ENCODE data around the gene PNPLA7.
"Not testable (repeated sequence)": the region's sequence is repeated elsewhere in the genome, so short reads cannot be mapped to it uniquely, and the experiment has no call there.

PNPLA7 gene

DNA sequence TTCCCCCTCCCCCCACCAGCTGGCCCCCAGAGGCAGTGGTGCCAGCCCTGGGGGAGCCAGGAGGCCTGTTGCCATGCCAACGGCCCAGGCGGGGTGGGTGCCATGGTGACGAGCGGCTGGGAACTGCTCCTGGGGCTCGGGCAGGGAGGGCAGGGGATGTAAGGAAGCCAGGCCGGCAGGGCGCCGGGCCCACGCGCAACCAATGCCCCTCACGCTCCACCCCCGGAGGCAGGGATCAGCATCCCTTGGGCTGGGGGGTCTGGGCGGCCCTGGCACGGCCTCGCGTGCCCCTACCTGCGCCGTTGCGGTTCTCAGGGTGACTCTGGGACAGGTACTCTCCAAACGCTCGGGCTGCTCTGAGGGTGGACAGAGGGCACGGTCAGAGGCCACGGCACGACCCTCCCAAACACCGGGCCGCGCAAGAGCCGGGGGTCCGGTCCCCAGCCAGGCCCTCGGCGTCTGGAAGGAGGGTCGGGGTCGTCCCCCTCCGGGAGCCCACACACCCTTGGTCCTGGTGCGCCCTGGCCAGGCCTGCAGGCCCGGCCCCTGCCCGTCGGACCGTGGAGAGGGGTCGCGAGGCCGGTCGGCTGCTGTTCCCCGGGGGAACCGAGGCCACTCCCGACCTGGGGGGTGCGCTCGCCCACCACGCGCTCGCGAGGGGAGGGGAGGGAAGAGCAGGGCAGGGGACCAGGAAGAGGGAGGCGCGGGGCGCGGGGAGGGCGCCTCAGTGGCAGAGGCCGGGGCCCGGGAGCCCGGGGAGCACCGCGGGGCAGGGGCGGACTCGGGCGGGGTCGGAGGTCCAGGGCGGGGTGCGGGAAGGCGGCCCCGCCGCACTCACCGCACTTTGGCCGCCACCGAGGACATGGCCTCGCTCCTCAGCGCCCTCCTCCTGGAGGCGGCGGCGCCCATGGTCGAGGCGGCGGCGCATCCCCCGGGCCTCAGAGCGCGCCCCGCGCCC, 91.7 kb downstream of the PNPLA7 start:
- DNase-seq: no peak

DNA sequence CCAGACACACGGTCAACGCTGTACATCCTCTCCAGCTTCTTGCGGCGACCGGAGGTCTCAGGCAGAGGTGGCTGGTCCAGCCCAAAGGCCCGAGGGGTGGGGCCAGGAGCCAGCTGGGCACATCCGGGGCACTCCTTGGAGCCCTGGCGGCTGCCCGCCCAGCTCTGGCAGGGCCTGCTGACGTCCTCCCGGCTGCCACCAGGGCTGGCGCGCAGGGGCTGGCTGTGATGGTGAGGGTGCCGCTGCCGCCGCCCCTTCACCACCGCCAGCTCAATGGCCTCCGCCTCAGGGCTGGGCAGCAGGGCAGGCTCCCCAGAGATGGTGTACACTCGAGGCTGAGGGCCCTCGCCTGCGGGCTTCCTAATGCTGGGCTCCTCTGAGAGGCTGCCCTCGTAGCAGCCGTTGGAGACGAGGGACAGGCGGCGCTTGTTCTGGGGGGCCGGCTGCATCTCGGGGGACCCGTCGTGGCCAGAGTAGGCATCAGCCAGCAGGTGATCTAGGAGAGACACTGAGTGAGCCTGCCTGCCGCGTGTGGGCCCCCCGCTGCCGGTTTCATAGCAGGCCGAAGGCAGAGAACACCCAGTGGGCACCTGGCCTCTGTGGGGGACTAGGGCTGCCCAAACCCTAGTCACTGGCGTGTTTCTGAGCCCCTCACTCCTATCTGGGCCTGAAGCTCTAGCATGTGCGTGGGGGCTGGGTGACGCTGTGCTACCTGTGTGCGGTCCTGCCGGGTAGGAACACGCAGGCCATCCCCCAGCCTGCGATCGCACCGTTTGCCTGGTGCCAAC, 92.6 kb downstream of the PNPLA7 start:
- DNase-seq: no peak

DNA sequence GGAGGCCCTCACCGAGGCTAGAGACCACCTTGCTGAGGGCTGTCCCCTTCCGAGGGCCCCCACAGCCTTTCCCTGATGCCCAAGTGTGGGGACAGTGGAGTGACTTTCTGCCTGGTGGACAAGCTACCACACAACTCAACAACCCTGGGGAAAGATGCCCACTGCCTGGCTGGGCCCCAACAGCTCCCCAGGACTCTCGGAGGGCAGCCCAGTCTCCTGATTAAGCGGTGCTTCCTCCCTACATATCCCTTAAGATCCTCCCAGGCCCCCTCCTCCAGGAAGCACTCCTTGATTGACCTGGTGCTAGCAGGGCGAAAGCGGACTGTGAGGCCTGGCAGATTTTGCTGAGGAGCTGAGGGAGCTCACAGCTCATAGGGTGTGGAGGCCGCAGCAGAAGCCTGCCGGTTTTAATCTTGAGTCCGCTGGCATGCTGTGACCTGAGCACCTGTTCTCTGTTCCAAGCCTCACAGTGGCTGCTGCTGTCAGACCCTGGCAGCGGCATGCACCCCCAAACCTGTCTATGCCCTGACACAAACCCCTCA, 93.3 kb downstream of the PNPLA7 start:
- no peak for DNase-seq

DNA sequence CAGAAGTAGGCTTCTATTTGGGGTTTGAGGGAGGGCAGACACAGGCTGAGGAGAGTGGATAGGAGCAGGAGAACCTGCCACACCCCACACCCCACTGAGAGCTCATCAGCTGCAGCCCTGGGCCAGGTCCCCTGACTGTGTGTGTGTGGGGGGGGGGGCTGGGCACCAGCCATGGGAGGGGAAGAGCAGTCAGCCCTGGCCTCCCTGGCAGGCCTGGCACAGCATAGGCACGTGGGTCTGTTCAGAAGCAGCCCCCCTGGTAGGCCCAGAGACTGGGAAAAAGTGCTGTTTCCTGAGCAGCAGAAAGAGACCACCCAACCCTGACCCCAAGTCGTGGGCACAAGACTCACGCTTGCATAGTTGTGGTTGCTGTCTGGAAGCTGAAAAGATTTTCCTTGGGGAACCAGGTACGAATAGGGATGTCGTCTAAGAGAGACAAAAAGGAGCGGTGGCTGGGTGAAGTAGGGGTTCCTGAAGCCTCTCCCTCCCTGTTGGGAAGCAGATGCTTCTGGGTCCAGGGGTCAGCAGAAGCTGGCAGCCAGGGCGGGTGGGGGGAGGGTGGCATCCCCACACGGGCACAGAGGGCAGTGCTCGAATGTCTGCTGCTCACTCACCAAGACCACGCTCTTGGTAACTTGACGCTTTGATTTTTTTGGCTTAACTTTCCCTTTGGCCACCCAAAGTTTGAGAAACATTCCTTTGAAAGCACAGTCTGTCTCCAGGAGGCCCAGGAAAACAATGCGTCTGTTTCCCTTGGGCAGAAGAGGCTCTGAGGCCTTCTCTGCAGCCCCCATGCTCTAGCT, 93.9 kb downstream of the PNPLA7 start:
- no peak for DNase-seq

DNA sequence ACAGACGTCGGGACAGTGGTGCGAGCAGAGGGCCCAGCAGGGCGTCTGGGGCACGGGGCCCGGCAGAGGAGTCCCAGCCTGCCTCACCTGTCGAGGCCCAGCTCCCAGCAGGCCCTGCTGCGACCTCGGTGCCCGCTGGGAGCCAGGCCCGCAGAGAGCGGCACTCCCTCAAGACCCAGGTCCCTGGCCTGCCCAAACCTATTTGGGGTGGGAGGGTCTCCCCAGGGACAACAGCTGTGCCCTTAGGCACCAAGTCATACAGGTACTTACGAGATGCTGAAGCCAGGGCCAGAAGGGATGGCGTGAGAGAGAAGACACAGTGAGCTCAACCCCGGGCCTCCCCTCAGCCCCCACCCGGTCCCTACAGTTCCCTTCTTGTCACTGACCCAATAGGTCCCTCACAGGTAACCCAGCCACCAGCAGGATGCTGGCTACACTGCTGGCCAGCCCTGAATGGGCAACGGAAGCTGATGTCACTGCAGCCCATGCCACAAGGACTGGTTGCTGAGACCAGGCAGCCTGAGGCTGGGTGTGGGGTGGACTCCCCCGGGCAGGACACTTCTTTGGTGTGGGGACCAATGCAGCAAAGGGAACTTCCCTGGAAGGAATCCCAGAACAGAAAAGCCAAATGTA, 94.7 kb downstream of the PNPLA7 start:
- no peak for DNase-seq

DNA sequence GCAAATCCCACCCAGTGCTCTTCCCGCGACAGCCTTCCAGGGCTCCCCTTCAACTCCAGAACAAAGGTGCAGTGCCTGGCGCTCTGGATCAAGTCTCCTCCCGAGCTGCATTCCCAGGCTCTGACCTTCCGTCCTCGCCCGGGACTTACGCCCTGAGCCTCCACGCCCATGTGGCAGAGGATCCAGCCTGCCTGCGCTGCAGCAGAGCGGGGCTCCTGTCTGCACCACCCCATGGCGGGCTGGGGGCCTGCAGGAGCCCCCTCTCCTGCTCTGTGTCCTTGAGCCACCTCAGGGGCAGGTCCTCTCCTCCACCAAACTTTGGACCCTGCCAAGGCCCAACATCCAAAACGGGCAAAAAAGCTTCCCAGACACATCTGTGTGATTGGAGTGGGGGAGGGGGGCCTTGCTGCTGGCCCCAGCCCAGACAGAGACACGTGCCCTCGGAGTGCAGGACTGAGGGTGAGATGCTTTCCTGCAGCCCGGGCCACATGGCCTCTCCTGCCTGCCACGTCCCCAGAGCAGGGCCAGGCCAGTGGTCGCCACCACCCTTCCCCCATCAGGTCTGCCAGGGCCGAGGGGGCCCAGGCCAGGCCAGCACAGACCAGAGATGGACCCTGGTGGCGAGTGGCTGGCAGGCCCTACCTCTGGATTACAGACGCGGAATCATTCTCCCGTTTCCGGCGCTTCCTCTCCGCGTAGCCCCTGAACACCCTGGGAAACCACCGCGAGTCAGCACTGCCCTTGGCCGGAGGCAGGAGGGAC, 95.4 kb downstream of the PNPLA7 start:
- no peak for DNase-seq

DNA sequence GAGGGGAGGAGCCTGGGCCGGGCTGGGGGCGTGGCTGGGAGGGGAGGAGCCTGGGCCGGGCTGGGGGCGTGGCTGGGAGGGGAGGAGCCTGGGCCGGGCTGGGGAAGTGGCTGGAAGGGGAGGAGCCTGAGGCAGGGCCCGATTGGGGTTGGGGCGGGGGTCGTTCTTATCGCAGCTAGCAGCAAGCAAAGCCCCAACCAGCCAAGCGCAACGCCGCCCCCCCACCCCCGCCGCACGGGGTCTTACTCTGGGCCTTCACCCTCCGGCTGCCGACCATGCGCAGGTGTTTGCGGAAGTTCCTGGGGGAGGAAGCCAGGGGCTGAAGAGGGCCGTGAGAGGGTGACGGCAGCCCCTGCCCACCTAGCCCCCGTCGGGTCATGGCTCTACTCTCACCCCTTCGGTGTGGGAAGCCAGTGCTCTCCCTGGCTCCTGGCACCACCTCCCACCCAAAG, 96.0 kb downstream of the PNPLA7 start:
- peak; percentile 65 to 74 for DNase-seq

DNA sequence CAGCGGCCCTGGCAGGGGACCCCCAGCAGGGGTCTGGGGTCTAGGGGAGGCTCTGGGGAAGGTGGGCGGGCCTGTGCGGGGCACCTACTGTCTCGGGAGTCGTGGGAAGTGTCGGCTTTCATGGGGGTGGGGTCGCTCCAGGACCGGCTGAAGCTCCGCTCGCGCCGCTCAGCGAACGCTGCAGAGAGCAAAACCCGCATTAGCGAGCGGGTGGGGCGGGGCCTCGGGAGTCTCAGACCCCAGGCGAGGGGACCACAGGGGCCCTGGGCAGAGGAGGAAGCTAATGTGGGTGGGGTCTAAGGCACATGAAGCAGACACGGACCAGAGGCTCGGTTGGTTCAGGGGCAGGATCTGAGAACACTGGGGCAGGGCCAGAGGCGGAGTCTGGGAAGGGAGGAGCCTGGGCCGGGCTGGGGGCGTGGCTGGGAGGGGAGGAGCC, 96.5 kb downstream of the PNPLA7 start:
- DNase-seq: peak; percentile 76 to 77

DNA sequence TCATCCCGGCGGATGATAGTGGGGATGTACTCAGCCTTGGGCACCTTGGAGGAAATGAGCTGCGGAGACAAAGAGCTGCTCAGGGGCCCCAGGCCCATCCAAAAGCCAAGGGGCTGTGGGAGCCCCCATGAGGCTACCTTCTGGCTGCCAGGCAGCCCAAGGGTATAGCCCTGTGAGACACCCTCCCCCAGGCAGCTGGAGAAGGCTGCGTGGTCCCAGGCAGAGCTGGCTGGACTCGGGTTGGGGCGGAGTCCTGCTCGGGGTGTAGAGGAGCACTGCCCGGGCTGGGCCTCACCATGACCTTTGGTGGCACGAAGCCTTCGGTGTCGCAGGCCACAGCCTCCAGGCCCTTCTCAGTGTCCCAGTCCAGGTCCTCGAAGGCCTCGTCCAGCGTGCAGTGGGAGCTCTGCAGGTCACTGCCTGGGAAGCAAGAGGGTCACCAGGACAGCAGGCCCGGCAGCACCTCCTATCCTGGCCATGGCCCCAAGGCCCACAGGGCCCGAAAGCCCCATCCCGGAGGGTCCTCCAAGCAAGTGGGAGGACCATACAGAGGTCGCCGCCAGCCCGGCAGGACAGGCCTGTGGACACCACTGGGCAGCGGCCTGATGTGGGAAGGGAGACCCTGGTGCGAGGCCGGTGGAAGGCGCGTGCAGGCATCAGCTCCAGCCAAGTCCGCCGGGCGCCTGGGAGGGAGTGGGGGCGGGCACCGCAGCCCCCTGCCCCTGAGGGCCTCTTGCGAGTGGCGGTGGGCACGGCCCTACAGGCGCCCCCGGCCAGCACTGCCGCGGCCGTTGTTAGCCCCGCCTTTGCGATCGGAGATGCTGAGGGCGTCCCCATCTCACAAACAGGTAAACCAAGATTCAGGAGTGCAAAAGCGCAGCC, 97.2 kb downstream of the PNPLA7 start:
- DNase-seq: no peak

DNA sequence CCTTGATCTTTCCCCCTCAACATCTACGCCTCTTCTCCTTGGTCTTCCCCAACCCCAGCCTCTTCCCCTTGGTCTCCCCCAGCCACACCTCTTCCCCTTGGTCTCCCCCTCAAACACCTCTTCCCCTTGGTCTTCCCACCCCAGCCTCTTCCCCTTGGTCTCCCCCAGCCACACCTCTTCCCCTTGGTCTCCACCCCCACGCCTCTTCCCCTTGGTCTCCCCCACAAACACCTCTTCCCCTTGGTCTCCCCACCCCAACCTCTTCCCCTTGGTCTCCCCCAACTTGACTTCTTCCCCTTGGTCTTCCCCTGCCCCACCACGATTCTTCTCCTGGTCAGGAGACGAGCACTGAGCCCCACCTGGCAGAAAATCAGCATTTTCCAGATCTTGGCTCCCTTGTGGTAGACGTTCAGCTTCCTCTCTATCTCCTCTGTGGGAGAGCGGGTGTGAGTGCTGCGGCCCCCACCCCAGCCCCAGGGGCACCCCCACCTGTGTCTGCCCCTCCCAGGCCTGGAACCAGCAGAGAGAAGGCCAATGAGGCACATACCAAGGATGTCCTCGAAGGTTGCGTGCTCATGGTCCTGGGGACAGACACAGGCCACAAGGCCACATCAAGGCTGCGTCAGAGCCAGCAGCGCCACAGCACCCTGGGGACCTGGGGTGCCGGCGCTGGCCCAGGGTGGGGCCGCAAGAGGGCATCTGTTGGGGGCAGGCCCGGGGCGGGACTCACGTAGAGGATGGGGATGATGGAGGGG, 98.0 kb downstream of the PNPLA7 start:
- DNase-seq: peak in 1 of 2 experiments; percentile 22

DNA sequence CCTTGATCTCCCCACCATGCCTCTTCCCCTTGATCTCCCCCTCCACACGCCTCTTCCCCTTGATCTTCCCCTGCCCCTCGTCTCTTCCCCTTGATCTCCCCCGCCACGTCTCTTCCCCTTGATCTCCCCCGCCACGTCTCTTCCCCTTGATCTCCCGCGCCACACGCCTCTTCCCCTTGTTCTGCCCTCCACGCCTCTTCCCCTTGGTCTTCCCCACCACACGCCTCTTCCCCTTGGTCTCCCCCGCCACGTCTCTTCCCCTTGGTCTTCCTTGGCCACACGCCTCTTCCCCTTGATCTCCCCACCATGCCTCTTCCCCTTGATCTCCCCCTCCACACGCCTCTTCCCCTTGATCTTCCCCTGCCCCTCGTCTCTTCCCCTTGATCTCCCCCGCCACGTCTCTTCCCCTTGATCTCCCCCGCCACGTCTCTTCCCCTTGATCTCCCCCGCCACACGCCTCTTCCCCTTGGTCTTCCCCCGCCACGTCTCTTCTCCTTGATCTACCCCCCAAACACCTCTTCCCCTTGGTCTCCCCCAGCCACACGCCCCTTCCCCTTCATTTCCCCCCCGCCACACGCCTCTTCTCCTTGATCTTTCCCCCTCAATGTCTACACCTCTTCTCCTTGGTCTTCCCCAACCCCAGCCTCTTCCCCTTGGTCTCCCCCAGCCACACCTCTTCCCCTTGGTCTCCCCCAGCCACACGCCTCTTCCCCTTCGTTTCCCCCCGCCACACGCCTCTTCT, 98.8 kb downstream of the PNPLA7 start:
- not testable (repeated sequence) for DNase-seq

DNA sequence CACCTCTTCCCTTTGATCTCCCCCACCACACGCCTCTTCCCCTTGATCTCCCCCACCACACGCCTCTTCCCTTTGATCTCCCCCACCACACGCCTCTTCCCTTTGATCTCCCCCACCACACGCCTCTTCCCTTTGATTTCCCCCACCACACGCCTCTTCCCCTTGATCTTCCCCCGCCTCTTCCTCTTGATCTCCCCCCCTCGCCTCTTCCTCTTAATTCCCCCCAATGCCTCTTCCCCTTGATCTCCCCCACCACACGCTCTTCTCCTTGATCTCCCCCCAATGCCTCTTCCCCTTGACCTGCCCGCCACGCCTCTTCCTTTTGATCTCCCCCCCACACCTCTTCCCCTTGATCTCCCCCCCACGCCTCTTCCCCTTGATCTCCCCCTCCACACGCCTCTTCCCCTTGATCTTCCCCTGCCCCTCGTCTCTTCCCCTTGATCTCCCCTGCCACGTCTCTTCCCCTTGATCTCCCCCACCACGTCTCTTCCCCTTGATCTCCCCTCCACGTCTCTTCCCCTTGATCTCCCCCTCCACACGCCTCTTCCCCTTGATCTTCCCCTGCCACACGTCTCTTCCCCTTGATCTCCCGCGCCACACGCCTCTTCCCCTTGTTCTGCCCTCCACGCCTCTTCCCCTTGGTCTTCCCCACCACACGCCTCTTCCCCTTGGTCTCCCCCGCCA, 99.5 kb downstream of the PNPLA7 start:
- peak in 1 of 2 experiments; percentile 19 for DNase-seq

DNA sequence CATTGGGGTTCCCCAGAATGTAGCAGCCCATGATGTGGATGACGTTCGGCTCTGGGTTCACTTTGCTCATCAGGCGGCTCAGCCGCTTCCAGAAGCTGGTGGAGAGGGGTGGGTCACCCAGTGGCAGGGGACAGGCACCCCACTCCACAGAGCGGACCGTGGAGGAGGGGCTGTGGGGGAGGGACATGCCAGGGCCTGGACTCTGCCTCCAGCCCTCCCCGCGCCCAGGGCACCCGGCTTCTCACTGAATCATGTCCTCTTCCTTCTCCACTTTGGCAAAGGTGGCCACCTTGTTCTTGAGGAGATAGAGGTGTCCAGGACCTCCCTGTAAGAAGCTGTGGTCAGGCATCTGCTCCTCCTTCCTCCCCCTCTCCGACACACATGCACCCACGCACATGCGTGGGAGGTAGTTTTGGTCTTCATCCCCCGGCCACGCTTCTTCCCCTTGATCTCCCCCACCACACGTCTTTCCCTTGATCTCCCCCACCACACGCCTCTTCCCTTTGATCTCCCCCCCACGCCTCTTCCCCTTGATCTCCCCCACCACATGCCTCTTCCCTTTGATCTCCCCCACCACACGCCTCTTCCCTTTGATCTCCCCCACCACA, 100.2 kb downstream of the PNPLA7 start:
- no peak for DNase-seq

DNA sequence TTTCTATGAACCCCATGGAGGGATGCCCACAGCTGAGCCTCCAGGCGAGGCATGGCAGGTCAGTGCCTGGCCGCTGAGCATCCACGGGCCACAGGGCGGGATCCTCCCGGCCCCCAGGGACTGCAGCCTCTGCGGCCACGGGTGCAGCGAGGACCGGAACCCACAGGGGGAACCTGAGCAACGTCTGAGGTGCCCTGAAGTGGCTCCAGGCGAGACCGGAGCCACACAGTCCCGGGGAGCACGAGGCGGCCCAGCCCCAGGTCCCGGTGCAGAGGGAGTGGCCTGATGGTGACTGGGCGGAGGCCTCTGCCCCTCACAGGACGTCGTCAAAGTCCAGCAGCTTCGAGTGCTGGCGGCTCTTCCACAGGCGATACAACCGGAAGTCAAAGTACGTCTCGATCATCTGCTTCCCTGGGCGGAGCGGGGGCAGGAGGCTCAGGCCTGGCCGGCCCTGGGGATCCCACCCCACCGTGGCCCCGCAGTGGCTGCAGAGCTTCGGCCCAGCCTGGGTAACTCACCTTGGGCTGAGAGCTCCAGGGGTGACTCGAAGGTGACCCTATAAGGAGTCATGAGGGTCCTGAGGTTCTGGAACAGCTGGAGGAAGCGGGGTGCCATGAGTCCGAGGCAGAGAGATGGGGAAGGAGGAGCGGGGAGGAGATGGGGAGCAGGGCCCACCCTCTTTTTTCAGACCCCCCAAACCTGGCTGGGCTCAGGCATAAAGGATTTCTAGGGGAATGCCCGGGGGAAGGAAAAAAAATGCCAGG, 100.9 kb downstream of the PNPLA7 start:
- no peak for DNase-seq

DNA sequence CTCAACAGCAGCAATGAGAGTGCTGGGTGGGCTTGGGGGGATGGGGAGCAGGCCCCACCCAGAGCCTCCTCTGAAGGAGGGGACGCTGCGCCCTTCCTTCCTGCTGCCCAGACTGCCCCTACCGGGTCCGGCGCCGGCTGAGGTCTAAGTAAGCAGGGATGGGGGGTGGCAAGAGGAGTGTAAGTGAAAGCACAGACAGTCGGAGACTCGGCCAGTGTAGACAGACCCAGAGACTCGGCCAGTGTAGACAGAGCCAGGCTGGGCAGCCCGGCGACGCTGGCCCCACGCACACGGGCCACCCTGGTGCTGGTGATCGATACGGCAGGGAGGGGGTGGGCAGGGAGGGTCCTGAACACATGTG, 101.6 kb downstream of the PNPLA7 start:
- no peak for DNase-seq

DNA sequence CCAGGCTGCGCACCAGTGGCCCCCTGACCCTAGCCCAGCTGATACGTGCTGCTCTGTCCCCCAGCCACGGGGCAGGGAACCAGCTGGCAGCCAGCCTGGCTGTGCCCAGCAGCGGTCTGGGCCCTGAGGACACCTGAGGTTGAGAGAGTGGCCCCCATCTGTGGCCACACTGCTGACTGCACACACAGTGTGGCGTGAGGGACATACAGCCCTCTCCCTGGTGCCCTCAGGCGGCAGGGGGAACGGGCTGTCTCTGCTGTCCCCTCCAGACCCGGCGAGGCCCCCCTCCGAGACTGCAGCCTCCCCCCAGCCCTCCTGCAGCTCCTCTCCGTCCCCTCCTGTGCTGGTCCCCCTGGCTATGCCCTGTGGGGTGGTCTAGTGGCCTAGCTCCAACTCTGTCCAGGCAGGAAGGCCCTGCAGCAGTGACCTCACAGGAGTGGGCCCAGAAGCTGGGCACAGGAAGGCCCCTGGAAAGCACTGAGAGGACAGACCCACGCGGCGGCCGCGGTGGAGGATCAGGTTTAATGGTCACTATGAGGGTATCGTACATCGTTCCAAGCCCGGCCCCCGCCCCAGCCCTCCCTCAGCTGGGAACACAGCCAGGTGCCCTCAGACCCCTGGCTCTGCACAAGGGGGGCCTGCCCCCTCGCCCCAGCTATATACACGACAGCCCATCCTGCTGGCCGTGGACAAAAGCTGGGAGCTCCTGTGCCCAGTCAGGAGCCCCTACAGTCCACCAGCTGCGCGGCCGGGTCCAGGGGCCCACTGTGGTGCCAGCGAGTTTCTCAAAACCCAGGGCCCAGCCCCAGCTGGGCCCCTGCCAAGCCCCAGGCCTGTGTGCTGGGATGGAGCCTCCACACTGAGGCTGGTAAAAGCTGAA, 102.2 kb downstream of the PNPLA7 start:
- DNase-seq: no peak

All from activated T-cell treated with anti-CD3 and anti-CD28 coated beads, Interleukin-2, amount 50 U/mL, for 48 hours (primary cell).